Measurements from ENCODE around the gene KNDC1.

The KNDC1 gene

DNA sequence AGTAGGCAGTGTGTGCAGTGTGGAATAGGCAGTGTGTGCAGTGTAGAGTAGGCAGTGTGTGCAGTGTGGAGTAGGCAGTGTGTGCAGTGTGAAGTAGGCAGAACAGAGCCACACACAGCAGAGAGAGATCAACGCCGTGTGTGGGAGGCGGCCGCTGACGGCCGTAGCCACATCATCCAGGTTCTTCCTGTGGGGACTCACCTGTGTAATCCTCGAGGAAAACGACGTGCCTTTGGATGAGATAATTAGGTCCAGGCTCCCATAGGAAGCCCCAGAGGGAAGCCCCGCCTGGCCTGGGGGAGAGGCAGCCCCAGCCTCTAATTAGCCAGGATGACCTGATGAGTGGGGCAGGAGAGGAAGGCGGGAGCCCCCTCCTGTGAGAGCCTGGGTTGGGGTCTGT is 25.4 kb downstream of the KNDC1 start:
- H3K4me3 ChIP-seq (ENCODE audit: low read length) = no peak overlapping the region
- DNase-seq (ENCODE audit: low read depth, low spot score) = no peak

- no peak for DNase-seq (ENCODE audit: low read depth, low spot score)
- no peak overlapping the region for H3K4me3 ChIP-seq (ENCODE audit: low read length)
These were observed 25.9 kb downstream of the KNDC1 start for GRCh38 chr10:133185916-133186315.

GRCh38 chr10:133186416-133187090 is 26.5 kb downstream of the KNDC1 start:
- no peak overlapping the region for H3K4me3 ChIP-seq (ENCODE audit: low read length)
- DNase-seq (ENCODE audit: low read depth, low spot score) = no peak

DNA sequence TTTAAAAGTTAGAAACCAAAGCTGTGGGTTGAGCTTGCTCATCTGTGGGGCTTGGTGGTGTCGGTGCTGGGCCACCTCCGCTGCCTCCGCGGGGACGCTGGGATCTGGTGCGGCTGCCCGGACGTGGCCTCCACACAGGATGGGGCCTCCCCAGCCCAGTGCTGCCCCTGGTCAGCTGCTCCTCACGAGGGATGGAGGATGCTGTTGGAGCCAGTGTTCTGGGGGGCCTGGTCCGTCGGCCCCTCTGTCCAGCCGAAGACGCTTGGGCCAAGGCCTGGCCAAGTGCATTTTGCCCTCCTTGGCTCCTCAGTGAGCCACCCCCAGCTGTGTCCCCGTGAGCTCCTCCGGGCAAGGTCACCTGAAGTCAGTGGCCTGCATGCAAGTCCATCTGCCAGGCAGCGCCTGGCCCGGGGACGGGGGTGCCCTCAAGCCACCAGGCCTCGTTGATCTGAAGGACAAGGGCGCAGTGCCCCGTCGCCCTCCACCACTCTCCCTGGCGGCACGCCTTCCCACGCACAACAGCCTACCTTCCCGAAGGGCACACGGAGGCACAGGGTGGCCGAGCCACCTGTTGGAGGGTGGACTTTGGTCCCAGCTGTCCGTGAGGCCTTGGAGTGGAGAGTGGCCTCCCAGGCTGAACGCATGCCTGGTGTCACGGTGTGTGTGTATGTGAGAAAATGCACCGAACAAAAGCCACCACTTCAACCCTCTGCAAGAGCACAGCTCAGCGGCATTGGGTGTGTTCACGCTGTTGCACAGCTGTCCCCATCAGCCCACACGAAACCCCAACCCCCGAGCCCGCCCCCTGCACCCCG is 27.3 kb downstream of the KNDC1 start:
- no peak for DNase-seq (ENCODE audit: low read depth, low spot score)
- H3K4me3 ChIP-seq (ENCODE audit: low read length) = no peak overlapping the region

- no peak overlapping the region for H3K4me3 ChIP-seq (ENCODE audit: low read length)
- no peak for DNase-seq (ENCODE audit: low read depth, low spot score)
These were observed 28.1 kb downstream of the KNDC1 start for GRCh38 chr10:133187906-133188681.

DNA sequence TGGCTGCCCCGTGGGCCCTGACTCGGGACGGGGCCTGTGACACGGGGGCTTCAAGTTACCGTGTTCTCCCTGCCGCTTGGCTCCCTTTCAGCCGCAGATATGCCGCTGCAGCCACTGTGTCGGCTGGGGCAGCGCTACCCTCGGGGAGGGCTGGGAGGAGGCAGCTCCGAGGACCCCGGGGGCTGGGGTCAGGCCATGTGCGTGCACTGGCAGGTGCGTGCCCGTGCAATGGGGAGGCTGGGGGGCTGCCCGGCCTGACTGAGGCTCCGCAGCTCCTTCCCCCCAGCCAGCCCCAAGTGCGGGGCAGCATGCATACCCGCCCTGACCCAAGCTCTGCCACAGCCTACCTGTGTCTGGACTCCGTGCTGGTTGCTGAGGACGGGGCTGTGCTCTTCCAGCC is 29.2 kb downstream of the KNDC1 start:
- no peak for DNase-seq (ENCODE audit: low read depth, low spot score)
- H3K4me3 ChIP-seq (ENCODE audit: low read length) = no peak overlapping the region

DNA sequence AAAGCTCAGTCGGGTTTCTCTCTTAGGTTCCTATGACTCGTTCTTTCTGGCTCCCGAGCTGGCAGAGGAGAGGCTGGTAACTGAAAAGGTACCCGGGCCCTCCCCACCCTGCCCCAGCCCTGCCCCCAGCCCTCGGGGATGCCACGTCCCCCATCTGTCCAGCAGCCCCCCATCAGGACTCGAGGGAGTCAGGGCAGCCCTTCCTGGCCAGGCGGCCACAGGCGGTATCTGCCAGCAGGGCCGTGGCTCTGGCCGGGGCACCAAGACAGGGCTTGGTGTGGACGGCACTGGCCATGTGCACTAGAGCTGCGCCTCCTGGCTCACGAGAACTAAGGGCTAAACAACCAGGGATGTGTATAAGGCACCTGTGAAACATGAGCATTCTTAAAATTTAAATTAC is 29.7 kb downstream of the KNDC1 start:
- no peak for DNase-seq (ENCODE audit: low read depth, low spot score)
- no peak overlapping the region for H3K4me3 ChIP-seq (ENCODE audit: low read length)

GRCh38 chr10:133190225-133190624 is 30.2 kb downstream of the KNDC1 start:
- no peak for DNase-seq (ENCODE audit: low read depth, low spot score)
- H3K4me3 ChIP-seq (ENCODE audit: low read length) = no peak overlapping the region

GRCh38 chr10:133191651-133192050 is 31.6 kb downstream of the KNDC1 start:
- DNase-seq (ENCODE audit: low read depth, low spot score) = no peak
- H3K4me3 ChIP-seq (ENCODE audit: low read length) = no peak overlapping the region

DNA sequence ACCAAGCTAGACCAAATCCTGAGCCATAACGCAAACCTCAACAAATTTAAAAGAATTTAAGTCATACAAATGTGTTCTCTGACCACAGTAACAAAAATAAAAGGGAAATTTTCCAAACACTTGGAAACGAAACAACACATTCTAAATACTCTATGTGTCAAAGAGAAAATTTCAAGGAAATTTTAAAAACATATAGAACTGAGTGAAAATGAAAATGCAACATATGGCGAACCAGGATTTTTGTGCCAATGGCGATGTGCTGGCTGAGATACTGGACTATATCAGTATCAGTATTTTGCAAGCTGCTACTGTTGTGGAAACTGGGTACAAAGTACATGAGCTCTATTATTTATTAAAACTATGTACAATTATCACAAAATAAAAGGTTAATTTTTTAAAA is 34.1 kb downstream of the KNDC1 start:
- no peak overlapping the region for H3K4me3 ChIP-seq (ENCODE audit: low read length)
- DNase-seq (ENCODE audit: low read depth, low spot score) = no peak

DNA sequence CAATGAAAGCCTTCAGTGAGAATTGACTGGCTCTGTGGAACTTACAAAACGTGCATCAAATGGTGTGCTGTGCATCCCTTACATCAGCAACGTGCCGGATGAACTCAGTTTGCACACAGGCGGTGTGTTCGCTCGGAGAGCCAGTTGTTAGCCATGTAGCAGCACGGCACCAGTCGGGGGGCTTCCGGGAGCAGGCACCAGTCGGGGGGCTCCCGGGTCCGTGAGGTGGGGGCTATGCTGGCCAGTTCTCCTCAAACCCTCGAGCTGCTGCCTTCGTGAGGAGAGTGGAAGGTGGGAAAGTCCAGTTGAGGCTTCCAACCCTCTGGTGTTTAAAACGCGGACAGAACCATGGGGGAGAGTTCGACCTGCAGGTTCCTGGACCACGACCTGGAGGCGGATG is 35.1 kb downstream of the KNDC1 start:
- no peak for DNase-seq (ENCODE audit: low read depth, low spot score)
- no peak overlapping the region for H3K4me3 ChIP-seq (ENCODE audit: low read length)

- DNase-seq (ENCODE audit: low read depth, low spot score) = no peak
These were observed 35.6 kb downstream of the KNDC1 start for GRCh38 chr10:133195611-133196010.

DNA sequence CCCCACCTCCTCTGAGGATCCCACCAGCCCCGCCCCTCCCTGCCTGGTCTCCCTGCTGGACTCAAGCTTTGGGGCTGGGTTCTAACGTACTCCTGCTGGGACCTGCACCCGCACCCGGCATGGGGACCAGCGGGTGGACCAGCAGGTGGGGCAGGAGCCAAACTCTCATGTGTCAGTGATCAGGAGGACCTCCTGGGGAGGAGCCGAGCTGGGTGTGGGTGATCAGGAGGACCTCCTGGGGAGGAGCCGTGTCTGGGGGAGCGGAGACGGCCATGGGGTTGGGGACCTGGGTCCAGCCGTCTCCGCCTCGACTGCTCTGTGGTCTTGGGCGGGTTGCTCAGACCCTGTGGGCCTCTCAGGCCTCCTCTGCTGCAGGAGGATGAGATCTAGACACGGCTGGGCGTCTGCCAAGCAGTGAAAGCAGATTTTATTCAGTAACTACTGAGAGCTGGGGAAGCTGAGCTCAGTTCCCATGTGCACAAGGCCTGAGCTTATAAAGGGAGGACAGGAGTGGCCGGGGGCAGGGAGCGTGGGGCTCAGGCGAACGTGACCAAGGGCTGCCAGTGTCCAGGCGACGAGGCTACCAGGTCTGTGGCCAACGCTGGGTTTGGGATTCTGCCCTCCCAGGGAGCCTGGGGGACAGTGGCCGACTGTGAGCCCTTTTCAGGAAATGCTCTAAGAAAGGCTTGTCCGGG is 36.3 kb downstream of the KNDC1 start:
- no peak overlapping the region for H3K4me3 ChIP-seq (ENCODE audit: low read length)
- DNase-seq (ENCODE audit: low read depth, low spot score) = no peak

More at GRCh38 chr10:133195611-133196010, 35.6 kb downstream of the KNDC1 start:
- H3K4me3 ChIP-seq (ENCODE audit: low read length) = no peak overlapping the region

DNA sequence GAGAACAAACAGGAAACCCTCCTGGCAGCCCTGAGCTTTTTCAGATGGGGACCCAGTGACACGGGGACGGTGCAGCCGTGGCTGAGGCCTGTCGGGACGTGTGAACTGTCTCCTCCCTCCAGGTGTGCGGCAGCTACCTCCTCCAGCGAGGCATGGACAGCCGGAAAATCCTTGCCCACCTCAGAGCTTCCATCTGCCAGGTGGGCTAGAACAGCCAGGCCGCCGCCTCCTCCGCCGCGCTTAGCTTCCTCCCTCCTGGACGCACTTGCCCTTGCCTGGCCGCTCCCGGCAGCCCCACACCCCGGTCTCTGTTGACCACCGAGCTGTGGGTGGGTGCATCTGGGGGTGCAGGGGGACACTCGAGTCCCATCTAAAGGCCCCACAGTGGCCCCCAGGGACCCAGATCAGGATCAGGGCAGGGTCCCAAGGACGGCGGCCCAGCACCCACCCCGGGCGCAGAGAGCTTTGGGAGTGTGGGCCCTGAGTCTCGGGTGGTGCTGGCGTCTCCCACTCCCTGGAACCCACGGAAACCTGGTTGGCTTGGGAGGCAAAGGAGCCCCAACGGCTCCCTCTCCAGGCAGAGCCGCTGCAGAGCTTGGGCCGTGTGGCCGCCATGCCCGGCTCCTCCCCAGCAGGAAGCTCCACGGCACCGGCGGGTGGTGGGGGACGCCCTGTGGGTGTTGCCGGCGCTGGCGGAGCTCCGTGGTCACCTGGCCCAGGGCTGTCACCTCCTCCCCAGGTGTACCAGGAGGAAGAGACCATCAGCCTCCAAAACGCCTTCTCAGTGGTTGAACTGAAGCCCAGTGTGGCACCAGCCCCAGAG is 37.1 kb downstream of the KNDC1 start:
- no peak overlapping the region for H3K4me3 ChIP-seq (ENCODE audit: low read length)
- DNase-seq (ENCODE audit: low read depth, low spot score) = no peak

GRCh38 chr10:133197786-133198185 is 37.8 kb downstream of the KNDC1 start:
- DNase-seq (ENCODE audit: low read depth, low spot score) = no peak
- no peak overlapping the region for H3K4me3 ChIP-seq (ENCODE audit: low read length)

GRCh38 chr10:133198206-133198605 is 38.2 kb downstream of the KNDC1 start:
- DNase-seq (ENCODE audit: low read depth, low spot score) = no peak
- H3K4me3 ChIP-seq (ENCODE audit: low read length) = no peak overlapping the region

DNA sequence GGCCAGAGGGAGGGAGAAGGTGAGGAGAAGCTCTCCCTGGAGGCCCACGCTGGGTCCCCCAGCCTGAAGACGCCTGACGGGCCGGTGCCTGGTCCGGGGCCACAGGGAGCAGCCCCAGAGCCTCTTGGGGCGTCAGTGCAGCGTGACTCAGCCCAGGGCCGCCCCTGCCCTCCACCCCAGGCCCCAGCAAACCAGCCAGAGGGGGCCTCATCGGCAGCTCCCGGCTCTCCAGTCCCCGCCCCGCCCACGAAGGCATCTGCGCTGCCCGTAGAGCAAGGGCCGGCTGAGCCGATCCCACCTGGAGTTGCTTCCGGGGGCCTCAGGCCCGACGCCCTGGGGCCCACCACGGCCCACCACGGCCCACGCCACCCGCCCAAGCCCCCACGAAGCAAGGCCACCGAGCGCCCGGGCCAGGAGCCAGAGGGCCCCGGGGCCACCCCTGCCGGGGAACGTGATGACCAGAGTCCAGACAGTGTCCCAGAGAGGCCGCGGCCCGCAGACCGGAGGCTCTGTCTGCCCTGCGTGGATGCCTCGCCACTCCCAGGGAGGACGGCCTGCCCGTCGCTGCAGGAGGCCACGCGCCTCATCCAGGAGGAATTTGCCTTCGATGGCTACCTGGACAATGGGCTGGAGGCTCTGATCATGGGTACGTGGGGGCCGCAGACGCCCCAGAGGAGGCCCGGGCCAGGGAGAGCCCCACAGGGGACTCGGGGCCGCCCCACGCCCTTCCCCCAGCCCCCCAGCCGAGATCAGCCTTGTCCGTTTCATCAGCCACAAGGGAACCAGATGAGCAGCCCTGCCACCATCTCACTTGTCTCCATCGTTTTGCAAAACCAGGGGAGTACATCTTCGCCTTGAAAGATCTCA is 38.8 kb downstream of the KNDC1 start:
- no peak overlapping the region for H3K4me3 ChIP-seq (ENCODE audit: low read length)
- DNase-seq (ENCODE audit: low read depth, low spot score) = no peak

- no peak for DNase-seq (ENCODE audit: low read depth, low spot score)
- H3K4me3 ChIP-seq (ENCODE audit: low read length) = no peak overlapping the region
These were observed 39.5 kb downstream of the KNDC1 start for GRCh38 chr10:133199488-133199885.
